Stimulated activated naive CD8-positive, alpha-beta T cell treated with anti-CD3 and anti-CD28 coated beads, Interleukin-15, Interleukin-2, amounts not matched to agents 100 ng/mL and 50 ng/mL, for 24 hours (primary cell): Measurements from ENCODE around the gene HNRNPA0.

ENCODE experiments used
- H3K27ac Mint-ChIP-seq: one replicate; pipeline ENCODE4 v1.8.0; 2021; ENCODE audit warnings: mild to moderate bottlenecking, mixed read lengths
- H3K27me3 Mint-ChIP-seq: one replicate; pipeline ENCODE4 v1.8.0; 2021; ENCODE audit warnings: mixed read lengths
- H3K36me3 Mint-ChIP-seq: one replicate; pipeline ENCODE4 v1.8.0; 2021; ENCODE audit warnings: low read depth, mixed read lengths
- H3K4me1 Mint-ChIP-seq: one replicate; pipeline ENCODE4 v1.8.0; 2021; ENCODE audit warnings: low read depth, mixed read lengths
- H3K4me3 Mint-ChIP-seq: one replicate; pipeline ENCODE4 v1.8.0; 2021; ENCODE audit warnings: mild to moderate bottlenecking, mixed read lengths
- H3K9me3 Mint-ChIP-seq: one replicate; pipeline ENCODE4 v1.8.0; 2021; ENCODE audit warnings: mixed read lengths

The HNRNPA0 gene

DNA sequence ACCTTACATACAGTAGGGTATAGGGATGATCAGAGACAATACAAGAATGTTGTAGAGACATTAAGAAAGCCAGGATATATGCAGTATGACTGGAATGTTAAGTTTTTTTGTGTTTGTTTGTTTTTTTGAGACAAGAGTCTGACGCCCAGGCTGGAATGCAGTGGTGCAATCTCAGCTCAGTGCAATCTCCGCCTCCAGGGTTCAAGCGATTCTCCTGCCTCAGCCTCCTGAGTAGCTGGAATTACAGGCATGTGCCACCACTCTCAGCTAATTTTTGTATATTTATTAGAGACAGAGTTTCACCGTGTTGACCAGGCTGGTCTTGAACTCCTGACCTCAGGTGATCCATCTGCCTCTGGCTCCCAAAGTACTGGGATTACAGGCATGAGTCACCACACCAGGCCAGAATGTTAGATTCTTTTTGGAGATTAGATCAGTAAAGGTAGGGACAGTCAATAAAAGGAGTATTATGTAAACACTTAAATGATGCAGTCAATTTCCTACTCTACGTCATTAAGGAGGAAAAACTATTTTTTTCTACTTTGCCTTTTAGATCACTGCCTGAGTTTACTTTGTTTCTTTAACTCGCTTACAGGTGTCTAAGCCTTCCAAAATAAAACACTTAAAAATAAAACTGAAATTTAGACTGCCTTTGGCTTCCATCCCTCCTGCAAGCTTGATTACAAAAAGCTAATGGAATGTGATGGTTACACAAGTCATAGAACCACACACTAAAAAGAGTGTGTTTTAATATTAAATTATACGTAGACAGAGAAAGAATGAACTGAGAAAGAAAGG, 6.8 kb upstream of the HNRNPA0 start:
- H3K27me3 Mint-ChIP-seq: no peaks in the 10 kb centered on the region
- H3K36me3 Mint-ChIP-seq: peaks cover 6% of the 10 kb centered on the region
- H3K9me3 Mint-ChIP-seq: no peaks in the 10 kb centered on the region

GRCh38 chr5:137760294-137760693, 6.1 kb upstream of the HNRNPA0 start:
- Mint-ChIP-seq H3K4me1 (peaks cover 1% of the 10 kb centered on the region), H3K9me3 (no peaks in the 10 kb centered on the region), H3K4me3 (no peak overlapping the region), H3K36me3 (peaks cover under 1% of the 10 kb centered on the region), H3K27ac (no peak overlapping the region), H3K27me3 (no peaks in the 10 kb centered on the region)

More for the DNA sequence above, 6.8 kb upstream of the HNRNPA0 start:
- no peak overlapping the region for H3K4me3 Mint-ChIP-seq
- no peaks in the 10 kb centered on the region for H3K4me1 Mint-ChIP-seq
- H3K27ac Mint-ChIP-seq: no peak overlapping the region

GRCh38 chr5:137758715-137759306, 4.6 kb upstream of the HNRNPA0 start:
- Mint-ChIP-seq H3K4me3 (no peak overlapping the region), H3K36me3 (peaks cover 1% of the 10 kb centered on the region), H3K9me3 (no peaks in the 10 kb centered on the region), H3K4me1 (peaks cover 6% of the 10 kb centered on the region), H3K27me3 (no peaks in the 10 kb centered on the region), H3K27ac (no peak overlapping the region)

DNA sequence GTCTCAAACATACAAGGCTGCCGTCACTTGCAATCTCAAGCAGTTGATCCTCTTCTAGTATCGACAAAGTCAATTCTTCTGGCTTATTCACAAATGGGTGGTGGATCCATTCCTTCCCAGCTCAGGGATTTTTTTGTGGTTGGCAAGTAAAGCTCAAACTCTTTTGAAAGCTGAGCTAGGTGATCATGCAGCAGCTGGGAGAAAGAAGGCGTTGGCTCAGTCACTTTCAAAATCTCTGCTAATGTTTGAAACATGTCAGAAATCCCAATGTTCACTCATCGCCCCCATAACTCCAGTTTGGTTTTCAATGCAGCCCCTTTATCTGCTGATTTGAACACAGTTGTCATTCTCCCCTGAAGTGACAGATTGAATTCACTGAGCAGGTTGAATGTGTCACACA, 4.0 kb upstream of the HNRNPA0 start:
- Mint-ChIP-seq H3K27ac (no peak overlapping the region), H3K27me3 (no peaks in the 10 kb centered on the region), H3K36me3 (peaks cover 8% of the 10 kb centered on the region), H3K9me3 (no peaks in the 10 kb centered on the region), H3K4me1 (peaks cover 6% of the 10 kb centered on the region), H3K4me3 (no peak overlapping the region)

GRCh38 chr5:137757634-137758033, 3.5 kb upstream of the HNRNPA0 start:
- no peaks in the 10 kb centered on the region for H3K27me3 Mint-ChIP-seq
- peaks cover 6% of the 10 kb centered on the region for H3K4me1 Mint-ChIP-seq
- no peak overlapping the region for H3K4me3 Mint-ChIP-seq
- peaks cover 13% of the 10 kb centered on the region for H3K36me3 Mint-ChIP-seq
- H3K27ac Mint-ChIP-seq: no peak overlapping the region
- H3K9me3 Mint-ChIP-seq: no peaks in the 10 kb centered on the region

- Mint-ChIP-seq H3K27ac (peak overlapping the region; percentile 100), H3K4me1 (peaks cover 27% of the 10 kb centered on the region), H3K36me3 (peaks cover 38% of the 10 kb centered on the region), H3K9me3 (no peaks in the 10 kb centered on the region), H3K27me3 (no peaks in the 10 kb centered on the region), H3K4me3 (peak overlapping the region; percentile 98)
These were observed 999 bp upstream of the HNRNPA0 start for GRCh38 chr5:137754961-137755762.

DNA sequence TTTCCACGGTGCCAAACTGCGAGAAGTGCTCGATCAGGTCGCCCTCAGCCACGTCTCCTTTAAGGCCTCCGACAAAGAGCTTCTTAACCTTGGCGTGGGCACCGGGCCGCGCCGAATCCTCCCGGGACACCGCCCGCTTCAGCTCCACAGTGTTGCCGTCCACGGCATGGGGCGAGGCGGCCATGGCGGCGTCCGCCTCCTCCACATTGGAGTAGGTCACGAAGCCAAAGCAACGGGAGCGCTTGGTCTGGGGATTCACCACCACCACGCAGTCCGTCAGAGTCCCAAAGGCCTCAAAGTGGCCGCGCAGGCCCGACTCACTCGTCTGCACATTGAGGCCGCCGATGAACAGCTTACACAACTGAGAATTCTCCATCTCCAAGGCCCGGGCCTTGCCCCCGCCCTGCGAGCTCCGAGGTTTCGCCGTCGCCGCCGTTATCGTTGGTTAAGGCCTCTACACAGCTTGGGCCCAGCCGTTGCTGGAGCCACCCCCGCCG, 424 bp downstream of the HNRNPA0 start:
- peaks cover 40% of the 10 kb centered on the region for H3K36me3 Mint-ChIP-seq
- H3K9me3 Mint-ChIP-seq: no peaks in the 10 kb centered on the region
- peaks cover 38% of the 10 kb centered on the region for H3K4me1 Mint-ChIP-seq

GRCh38 chr5:137752905-137753690, 1.1 kb downstream of the HNRNPA0 start:
- Mint-ChIP-seq H3K4me3 (peak overlapping the region; percentile 98), H3K27me3 (no peaks in the 10 kb centered on the region), H3K4me1 (peaks cover 39% of the 10 kb centered on the region), H3K9me3 (no peaks in the 10 kb centered on the region), H3K36me3 (peaks cover 40% of the 10 kb centered on the region), H3K27ac (peak overlapping the region; percentile 100)

More for the DNA sequence above, 424 bp downstream of the HNRNPA0 start:
- Mint-ChIP-seq H3K27ac (peak overlapping the region; percentile 100), H3K27me3 (no peaks in the 10 kb centered on the region), H3K4me3 (peak overlapping the region; percentile 98)

DNA sequence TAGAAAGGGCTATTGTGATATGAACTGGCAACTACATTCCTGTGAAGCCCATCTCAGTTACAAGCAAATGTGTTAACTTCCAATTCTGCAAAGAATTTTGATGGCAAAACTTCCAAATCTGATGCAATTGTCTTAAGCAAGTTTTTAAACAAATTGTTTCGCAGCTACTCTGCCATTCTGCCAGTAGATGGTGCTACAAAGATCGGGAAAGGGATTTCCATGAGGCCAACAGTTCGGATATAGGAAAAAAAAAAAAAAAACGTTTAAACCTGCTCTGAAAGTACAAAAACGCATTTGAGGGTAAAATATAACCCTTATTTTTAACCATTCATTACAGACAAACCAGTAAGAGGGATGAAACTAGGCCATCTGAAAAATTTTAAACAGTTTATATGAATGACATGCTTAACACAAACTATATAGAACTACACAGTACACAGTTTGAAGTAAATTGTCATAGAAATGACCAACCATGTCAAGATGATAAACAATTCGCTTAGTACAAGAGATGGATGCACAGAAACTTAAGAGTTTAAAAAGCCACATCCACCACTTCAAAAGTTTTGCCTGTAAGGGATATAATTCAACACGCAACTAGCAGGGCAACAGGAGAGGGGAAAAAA, 2.2 kb downstream of the HNRNPA0 start:
- H3K36me3 Mint-ChIP-seq: peaks cover 40% of the 10 kb centered on the region
- peak overlapping the region; percentile 98 for H3K4me3 Mint-ChIP-seq

GRCh38 chr5:137750436-137750835, 3.7 kb downstream of the HNRNPA0 start:
- Mint-ChIP-seq H3K4me1 (peaks cover 39% of the 10 kb centered on the region), H3K27ac (peak overlapping the region; percentile 49), H3K27me3 (no peaks in the 10 kb centered on the region), H3K9me3 (no peaks in the 10 kb centered on the region), H3K36me3 (peaks cover 40% of the 10 kb centered on the region), H3K4me3 (peak overlapping the region; percentile 98)

More for the DNA sequence above, 2.2 kb downstream of the HNRNPA0 start:
- Mint-ChIP-seq H3K27me3 (no peaks in the 10 kb centered on the region), H3K4me1 (peaks cover 39% of the 10 kb centered on the region), H3K9me3 (no peaks in the 10 kb centered on the region), H3K27ac (peak overlapping the region; percentile 100)

GRCh38 chr5:137747848-137748247, 6.3 kb downstream of the HNRNPA0 start:
- no peaks in the 10 kb centered on the region for H3K9me3 Mint-ChIP-seq
- H3K36me3 Mint-ChIP-seq: peaks cover 29% of the 10 kb centered on the region
- no peaks in the 10 kb centered on the region for H3K27me3 Mint-ChIP-seq
- no peak overlapping the region for H3K4me3 Mint-ChIP-seq
- no peak overlapping the region for H3K27ac Mint-ChIP-seq
- H3K4me1 Mint-ChIP-seq: peaks cover 36% of the 10 kb centered on the region

- H3K4me1 Mint-ChIP-seq: peaks cover 24% of the 10 kb centered on the region
- no peak overlapping the region for H3K4me3 Mint-ChIP-seq
- no peak overlapping the region for H3K27ac Mint-ChIP-seq
- H3K27me3 Mint-ChIP-seq: no peaks in the 10 kb centered on the region
- H3K36me3 Mint-ChIP-seq: peaks cover 8% of the 10 kb centered on the region
- no peaks in the 10 kb centered on the region for H3K9me3 Mint-ChIP-seq
These were observed 11.0 kb downstream of the HNRNPA0 start for GRCh38 chr5:137743031-137743640.

DNA sequence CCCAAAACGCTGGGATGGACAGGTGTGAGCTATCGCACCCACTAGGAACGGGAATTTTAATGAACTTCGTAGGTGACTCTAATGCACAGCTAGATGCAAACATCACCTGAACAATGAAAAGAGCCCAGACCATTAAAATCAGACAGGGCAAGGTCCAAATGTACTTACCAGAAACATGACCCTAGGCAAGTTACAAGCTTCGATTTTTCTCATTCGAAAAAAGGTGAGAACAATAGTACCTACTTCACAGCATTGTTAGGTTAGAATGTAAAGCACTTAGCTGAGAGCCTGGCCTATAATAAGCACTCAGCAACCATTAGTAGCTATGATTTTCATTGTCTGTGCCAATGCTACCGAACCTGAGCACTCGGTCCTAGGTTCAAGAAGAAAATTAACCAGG, 12.4 kb downstream of the HNRNPA0 start:
- Mint-ChIP-seq H3K9me3 (no peaks in the 10 kb centered on the region), H3K4me3 (no peak overlapping the region), H3K27me3 (no peaks in the 10 kb centered on the region), H3K27ac (no peak overlapping the region), H3K36me3 (peaks cover 13% of the 10 kb centered on the region), H3K4me1 (peaks cover 24% of the 10 kb centered on the region)
